HEK293 (cell line): ENCODE measurements around the gene ANXA8.
A peak's percentile ranks its signal among the peaks of the same experiment; 100 is the strongest.

ENCODE experiments used
- CTCF ChIA-PET: fragments of 350-600 bp; formaldehyde crosslinking; extraction: SDS; loops from one replicate; lab custom pipeline; 2021; ENCODE audit warnings: antibody characterized with exemption; lab: Yijun Ruan, JAX
- POLR2A ChIA-PET: fragments of 300-600 bp; formaldehyde crosslinking; extraction: SDS; loops from one replicate; lab custom pipeline; 2020; ENCODE audit warnings: antibody characterized with exemption, inconsistent platforms; lab: Yijun Ruan, JAX
- H3K27ac ChIP-seq: fragments of 200-500 bp; sonication (Bioruptor generic); 2 replicates; pipeline ENCODE4 v1.5.1; 2014; ENCODE audit warnings: low read depth, low read length, control low read depth, inconsistent platforms; ENCODE audit errors: extremely low read depth
- H3K36me3 ChIP-seq, 2 experiments: fragments of 200-500 bp in 1 of 2; sonication (Bioruptor generic) in 1 of 2; 1 replicate in 1 of 2; 2 replicates in 1 of 2; pipeline ENCODE4 v1.5.1; 2014 to 2017; ENCODE audit warnings: inconsistent platforms in 2 of 2, low read length in 2 of 2; ENCODE audit not compliant: control insufficient read depth in 2 of 2, insufficient read depth in 1 of 2
- H3K4me1 ChIP-seq: fragments of 200-500 bp; sonication (Bioruptor generic); 2 replicates; pipeline ENCODE4 v1.5.1; 2014; ENCODE audit warnings: mild to moderate bottlenecking, low read length, inconsistent platforms; ENCODE audit not compliant: control insufficient read depth, insufficient read depth
- H3K4me3 ChIP-seq: 2 replicates; pipeline ENCODE4 v1.5.1; 2011; ENCODE audit warnings: low read depth, mild to moderate bottlenecking, control low read depth, low read length, moderate library complexity
- H3K9me3 ChIP-seq: fragments of 200-500 bp; sonication (Bioruptor generic); 2 replicates; pipeline ENCODE4 v1.5.1; 2014; ENCODE audit warnings: low read depth, low read length, inconsistent platforms; ENCODE audit not compliant: control insufficient read depth, insufficient read depth
- REPIN1 ChIP-seq: fragments of 450-650 bp; formaldehyde crosslinking; IDR thresholded peaks from 2 replicates; pipeline ENCODE4 v1.5.1; 2017; ENCODE audit warnings: missing biosample characterization, missing genetic modification characterization, low read depth
- TCF7L2 ChIP-seq: IDR thresholded peaks from 2 replicates; pipeline ENCODE4 v1.6.1; 2011; ENCODE audit warnings: low read depth, mild to moderate bottlenecking, inconsistent platforms, low read length, moderate library complexity, borderline replicate concordance
- ZBTB8A ChIP-seq: fragments of 450-650 bp; formaldehyde crosslinking; IDR thresholded peaks from 2 replicates; pipeline ENCODE4 v1.5.1; 2016; ENCODE audit warnings: missing biosample characterization, missing genetic modification characterization
- ZFP3 ChIP-seq: fragments of 450-650 bp; formaldehyde crosslinking; IDR thresholded peaks from 2 replicates; pipeline ENCODE4 v1.5.1; 2016; ENCODE audit warnings: low read depth, missing biosample characterization, missing genetic modification characterization
- ZIC2 ChIP-seq: fragments of 450-650 bp; formaldehyde crosslinking; IDR thresholded peaks from 2 replicates; pipeline ENCODE4 v1.5.1; 2016; ENCODE audit warnings: missing biosample characterization, missing genetic modification characterization
- ZNF114 ChIP-seq: fragments of 450-650 bp; formaldehyde crosslinking; IDR thresholded peaks from 2 replicates; pipeline ENCODE4 v1.5.0; 2017; ENCODE audit warnings: missing biosample characterization, missing genetic modification characterization
- ZNF140 ChIP-seq: fragments of 450-650 bp; formaldehyde crosslinking; IDR thresholded peaks from 2 replicates; pipeline ENCODE4 v1.5.1; 2016; ENCODE audit warnings: missing biosample characterization, missing genetic modification characterization
- ZNF146 ChIP-seq: fragments of 450-650 bp; formaldehyde crosslinking; IDR thresholded peaks from 2 replicates; pipeline ENCODE4 v1.5.1; 2016; ENCODE audit warnings: missing biosample characterization, missing genetic modification characterization
- ZNF155 ChIP-seq: fragments of 450-650 bp; formaldehyde crosslinking; IDR thresholded peaks from 2 replicates; pipeline ENCODE4 v1.5.1; 2016; ENCODE audit warnings: missing biosample characterization, missing genetic modification characterization
- ZNF157 ChIP-seq: fragments of 450-650 bp; formaldehyde crosslinking; IDR thresholded peaks from 2 replicates; pipeline ENCODE4 v1.5.1; 2016; ENCODE audit warnings: missing biosample characterization, missing genetic modification characterization
- ZNF169 ChIP-seq: fragments of 450-650 bp; formaldehyde crosslinking; IDR thresholded peaks from 2 replicates; pipeline ENCODE4 v1.5.1; 2016; ENCODE audit warnings: missing biosample characterization, missing genetic modification characterization
- ZNF23 ChIP-seq: fragments of 450-650 bp; formaldehyde crosslinking; IDR thresholded peaks from 2 replicates; pipeline ENCODE4 v1.5.1; 2016; ENCODE audit warnings: missing biosample characterization, missing genetic modification characterization, borderline replicate concordance
- ZNF274 ChIP-seq, 2 experiments: fragments of 200-500 bp in 1 of 2; fragments of 450-650 bp in 1 of 2; sonication (Bioruptor generic) in 1 of 2; formaldehyde crosslinking in 1 of 2; IDR thresholded peaks; 2 replicates each; pipeline versions ENCODE4 v1.5.1 to v1.6.1; 2014 to 2016; ENCODE audit warnings: borderline replicate concordance in 1 of 2, inconsistent platforms in 1 of 2, low read length in 1 of 2, missing biosample characterization in 1 of 2, missing genetic modification characterization in 1 of 2
- ZNF350 ChIP-seq: fragments of 450-650 bp; formaldehyde crosslinking; IDR thresholded peaks from 2 replicates; pipeline ENCODE4 v1.5.0; 2017; ENCODE audit warnings: missing biosample characterization, mild to moderate bottlenecking, missing genetic modification characterization
- ZNF404 ChIP-seq: fragments of 450-650 bp; formaldehyde crosslinking; IDR thresholded peaks from 2 replicates; pipeline ENCODE4 v1.5.1; 2017; ENCODE audit warnings: missing biosample characterization, missing genetic modification characterization
- ZNF629 ChIP-seq: fragments of 450-650 bp; formaldehyde crosslinking; IDR thresholded peaks from 2 replicates; pipeline ENCODE4 v1.5.1; 2017; ENCODE audit warnings: missing biosample characterization, missing genetic modification characterization
- ZNF701 ChIP-seq: fragments of 450-650 bp; formaldehyde crosslinking; IDR thresholded peaks from 2 replicates; pipeline ENCODE4 v1.5.1; 2016; ENCODE audit warnings: missing biosample characterization, missing genetic modification characterization
- TF ChIP-seq, protein P1 (sequence below): fragments of 450-650 bp; formaldehyde crosslinking; IDR thresholded peaks from 2 replicates; pipeline ENCODE4 v1.5.1; 2016; ENCODE audit warnings: missing biosample characterization, missing genetic modification characterization
- TF ChIP-seq, protein P2 (sequence below): fragments of 450-650 bp; formaldehyde crosslinking; IDR thresholded peaks from 2 replicates; pipeline ENCODE4 v1.5.1; 2016; ENCODE audit warnings: missing biosample characterization, missing genetic modification characterization
- TF ChIP-seq, protein P3 (sequence below): fragments of 450-650 bp; formaldehyde crosslinking; conservative IDR thresholded peaks from 2 replicates; pipeline ENCODE4 v1.5.1; 2016; ENCODE audit warnings: low read depth, missing biosample characterization, missing genetic modification characterization
- TF ChIP-seq, protein P4 (sequence below): fragments of 450-650 bp; formaldehyde crosslinking; IDR thresholded peaks from 2 replicates; pipeline ENCODE4 v1.5.1; 2017; ENCODE audit warnings: missing biosample characterization, missing genetic modification characterization
- TF ChIP-seq, protein P5 (sequence below): fragments of 450-650 bp; formaldehyde crosslinking; IDR thresholded peaks from 2 replicates; pipeline ENCODE4 v1.5.1; 2017; ENCODE audit warnings: missing biosample characterization, missing genetic modification characterization
- TF ChIP-seq, protein P6 (sequence below): fragments of 450-650 bp; IDR thresholded peaks from 2 replicates; pipeline ENCODE4 v1.5.1; 2018; ENCODE audit warnings: missing biosample characterization, missing genetic modification characterization

Gene ANXA8

DNA sequence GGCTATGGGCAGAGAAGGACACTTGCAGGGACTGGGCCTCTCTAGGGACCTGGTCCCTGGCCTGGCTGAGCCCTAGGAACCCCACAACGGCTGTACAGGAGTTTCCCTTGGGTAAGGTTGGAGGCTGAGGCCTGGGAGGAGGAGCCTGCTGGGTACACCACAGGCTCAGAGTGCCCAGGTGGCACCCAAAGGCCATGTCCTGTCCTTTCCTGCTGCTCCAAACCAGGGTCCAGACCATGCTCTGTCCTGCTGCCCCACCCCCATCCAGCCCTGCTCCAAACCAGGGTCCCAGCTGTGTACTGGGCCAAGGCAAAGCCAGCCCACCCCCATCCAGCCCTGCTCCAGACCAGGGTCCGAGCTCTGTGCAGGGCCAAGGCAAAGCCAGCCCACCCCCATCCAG is 64.5 kb downstream of the ANXA8 start:
- CTCF ChIA-PET: no interaction called here

DNA sequence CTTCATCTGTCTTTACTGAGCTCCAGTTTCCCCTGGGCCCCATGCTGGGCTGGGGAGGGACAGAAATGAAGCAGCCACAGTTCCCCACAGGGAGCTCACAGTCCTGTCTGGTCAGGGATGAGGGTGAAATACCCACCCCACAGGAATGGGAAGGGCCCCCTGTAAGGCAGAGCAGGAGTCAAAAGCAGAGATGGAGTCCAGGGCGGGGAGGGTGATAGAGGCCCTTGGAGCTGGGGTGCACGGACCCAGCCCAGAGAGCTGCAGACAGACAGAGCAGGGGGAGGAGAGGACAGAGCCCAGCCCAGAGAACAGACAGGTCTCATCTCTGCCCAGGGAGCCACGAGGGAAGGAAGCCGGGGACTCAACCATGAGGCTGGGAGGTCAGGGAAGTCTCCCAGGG is 64.9 kb downstream of the ANXA8 start:
- TF ChIP-seq ZNF701 (tag by site-specific recombination) (no peak), ZNF23 (no peak), ZIC2 (tag by site-specific recombination) (0 out of 2 replicates have a peak, but pooled peaks have one; percentile 35)
- TF ChIP-seq, protein P1, sequence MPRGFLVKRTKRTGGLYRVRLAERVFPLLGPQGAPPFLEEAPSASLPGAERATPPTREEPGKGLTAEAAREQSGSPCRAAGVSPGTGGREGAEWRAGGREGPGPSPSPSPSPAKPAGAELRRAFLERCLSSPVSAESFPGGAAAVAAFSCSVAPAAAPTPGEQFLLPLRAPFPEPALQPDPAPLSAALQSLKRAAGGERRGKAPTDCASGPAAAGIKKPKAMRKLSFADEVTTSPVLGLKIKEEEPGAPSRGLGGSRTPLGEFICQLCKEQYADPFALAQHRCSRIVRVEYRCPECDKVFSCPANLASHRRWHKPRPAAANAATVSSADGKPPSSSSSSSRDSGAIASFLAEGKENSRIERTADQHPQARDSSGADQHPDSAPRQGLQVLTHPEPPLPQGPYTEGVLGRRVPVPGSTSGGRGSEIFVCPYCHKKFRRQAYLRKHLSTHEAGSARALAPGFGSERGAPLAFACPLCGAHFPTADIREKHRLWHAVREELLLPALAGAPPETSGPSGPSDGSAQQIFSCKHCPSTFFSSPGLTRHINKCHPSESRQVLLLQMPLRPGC (tag by site-specific recombination): no peak
- CTCF ChIA-PET: no interaction called here
- no peak overlapping the region for H3K4me3 ChIP-seq

More for the DNA sequence above, 64.5 kb downstream of the ANXA8 start:
- TF ChIP-seq ZNF114 (tag by site-specific recombination) (no peak), ZNF629 (tag by site-specific recombination) (no peak), ZNF155 (tag by site-specific recombination) (no peak), ZNF350 (tag by site-specific recombination) (no peak), ZIC2 (tag by site-specific recombination) (no peak), ZNF404 (tag by site-specific recombination) (no peak), ZBTB8A (tag by site-specific recombination) (no peak), REPIN1 (tag by site-specific recombination) (no peak), ZNF157 (tag by site-specific recombination) (no peak), ZNF140 (tag by site-specific recombination) (no peak), ZNF146 (tag by site-specific recombination) (no peak), ZNF274 (IDR thresholded peaks at IDR 0.05; ENCODE audit: low read length) (no peak), ZNF274 (tag by site-specific recombination; IDR thresholded peaks at IDR 0.05; ENCODE audit: borderline replicate concordance) (no peak), ZNF169 (tag by site-specific recombination) (no peak), ZFP3 (tag by site-specific recombination) (no peak), TCF7L2 (no peak)
- TF ChIP-seq, protein P2, sequence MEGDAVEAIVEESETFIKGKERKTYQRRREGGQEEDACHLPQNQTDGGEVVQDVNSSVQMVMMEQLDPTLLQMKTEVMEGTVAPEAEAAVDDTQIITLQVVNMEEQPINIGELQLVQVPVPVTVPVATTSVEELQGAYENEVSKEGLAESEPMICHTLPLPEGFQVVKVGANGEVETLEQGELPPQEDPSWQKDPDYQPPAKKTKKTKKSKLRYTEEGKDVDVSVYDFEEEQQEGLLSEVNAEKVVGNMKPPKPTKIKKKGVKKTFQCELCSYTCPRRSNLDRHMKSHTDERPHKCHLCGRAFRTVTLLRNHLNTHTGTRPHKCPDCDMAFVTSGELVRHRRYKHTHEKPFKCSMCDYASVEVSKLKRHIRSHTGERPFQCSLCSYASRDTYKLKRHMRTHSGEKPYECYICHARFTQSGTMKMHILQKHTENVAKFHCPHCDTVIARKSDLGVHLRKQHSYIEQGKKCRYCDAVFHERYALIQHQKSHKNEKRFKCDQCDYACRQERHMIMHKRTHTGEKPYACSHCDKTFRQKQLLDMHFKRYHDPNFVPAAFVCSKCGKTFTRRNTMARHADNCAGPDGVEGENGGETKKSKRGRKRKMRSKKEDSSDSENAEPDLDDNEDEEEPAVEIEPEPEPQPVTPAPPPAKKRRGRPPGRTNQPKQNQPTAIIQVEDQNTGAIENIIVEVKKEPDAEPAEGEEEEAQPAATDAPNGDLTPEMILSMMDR (tag by site-specific recombination): no peak
- TF ChIP-seq, protein P3, sequence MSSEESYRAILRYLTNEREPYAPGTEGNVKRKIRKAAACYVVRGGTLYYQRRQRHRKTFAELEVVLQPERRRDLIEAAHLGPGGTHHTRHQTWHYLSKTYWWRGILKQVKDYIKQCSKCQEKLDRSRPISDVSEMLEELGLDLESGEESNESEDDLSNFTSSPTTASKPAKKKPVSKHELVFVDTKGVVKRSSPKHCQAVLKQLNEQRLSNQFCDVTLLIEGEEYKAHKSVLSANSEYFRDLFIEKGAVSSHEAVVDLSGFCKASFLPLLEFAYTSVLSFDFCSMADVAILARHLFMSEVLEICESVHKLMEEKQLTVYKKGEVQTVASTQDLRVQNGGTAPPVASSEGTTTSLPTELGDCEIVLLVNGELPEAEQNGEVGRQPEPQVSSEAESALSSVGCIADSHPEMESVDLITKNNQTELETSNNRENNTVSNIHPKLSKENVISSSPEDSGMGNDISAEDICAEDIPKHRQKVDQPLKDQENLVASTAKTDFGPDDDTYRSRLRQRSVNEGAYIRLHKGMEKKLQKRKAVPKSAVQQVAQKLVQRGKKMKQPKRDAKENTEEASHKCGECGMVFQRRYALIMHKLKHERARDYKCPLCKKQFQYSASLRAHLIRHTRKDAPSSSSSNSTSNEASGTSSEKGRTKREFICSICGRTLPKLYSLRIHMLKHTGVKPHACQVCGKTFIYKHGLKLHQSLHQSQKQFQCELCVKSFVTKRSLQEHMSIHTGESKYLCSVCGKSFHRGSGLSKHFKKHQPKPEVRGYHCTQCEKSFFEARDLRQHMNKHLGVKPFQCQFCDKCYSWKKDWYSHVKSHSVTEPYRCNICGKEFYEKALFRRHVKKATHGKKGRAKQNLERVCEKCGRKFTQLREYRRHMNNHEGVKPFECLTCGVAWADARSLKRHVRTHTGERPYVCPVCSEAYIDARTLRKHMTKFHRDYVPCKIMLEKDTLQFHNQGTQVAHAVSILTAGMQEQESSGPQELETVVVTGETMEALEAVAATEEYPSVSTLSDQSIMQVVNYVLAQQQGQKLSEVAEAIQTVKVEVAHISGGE (tag by site-specific recombination): no peak
- TF ChIP-seq, protein P4, sequence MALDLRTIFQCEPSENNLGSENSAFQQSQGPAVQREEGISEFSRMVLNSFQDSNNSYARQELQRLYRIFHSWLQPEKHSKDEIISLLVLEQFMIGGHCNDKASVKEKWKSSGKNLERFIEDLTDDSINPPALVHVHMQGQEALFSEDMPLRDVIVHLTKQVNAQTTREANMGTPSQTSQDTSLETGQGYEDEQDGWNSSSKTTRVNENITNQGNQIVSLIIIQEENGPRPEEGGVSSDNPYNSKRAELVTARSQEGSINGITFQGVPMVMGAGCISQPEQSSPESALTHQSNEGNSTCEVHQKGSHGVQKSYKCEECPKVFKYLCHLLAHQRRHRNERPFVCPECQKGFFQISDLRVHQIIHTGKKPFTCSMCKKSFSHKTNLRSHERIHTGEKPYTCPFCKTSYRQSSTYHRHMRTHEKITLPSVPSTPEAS: no peak
- TF ChIP-seq, protein P5, sequence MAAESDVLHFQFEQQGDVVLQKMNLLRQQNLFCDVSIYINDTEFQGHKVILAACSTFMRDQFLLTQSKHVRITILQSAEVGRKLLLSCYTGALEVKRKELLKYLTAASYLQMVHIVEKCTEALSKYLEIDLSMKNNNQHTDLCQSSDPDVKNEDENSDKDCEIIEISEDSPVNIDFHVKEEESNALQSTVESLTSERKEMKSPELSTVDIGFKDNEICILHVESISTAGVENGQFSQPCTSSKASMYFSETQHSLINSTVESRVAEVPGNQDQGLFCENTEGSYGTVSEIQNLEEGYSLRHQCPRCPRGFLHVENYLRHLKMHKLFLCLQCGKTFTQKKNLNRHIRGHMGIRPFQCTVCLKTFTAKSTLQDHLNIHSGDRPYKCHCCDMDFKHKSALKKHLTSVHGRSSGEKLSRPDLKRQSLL (tag by site-specific recombination): no peak
- TF ChIP-seq, protein P6, sequence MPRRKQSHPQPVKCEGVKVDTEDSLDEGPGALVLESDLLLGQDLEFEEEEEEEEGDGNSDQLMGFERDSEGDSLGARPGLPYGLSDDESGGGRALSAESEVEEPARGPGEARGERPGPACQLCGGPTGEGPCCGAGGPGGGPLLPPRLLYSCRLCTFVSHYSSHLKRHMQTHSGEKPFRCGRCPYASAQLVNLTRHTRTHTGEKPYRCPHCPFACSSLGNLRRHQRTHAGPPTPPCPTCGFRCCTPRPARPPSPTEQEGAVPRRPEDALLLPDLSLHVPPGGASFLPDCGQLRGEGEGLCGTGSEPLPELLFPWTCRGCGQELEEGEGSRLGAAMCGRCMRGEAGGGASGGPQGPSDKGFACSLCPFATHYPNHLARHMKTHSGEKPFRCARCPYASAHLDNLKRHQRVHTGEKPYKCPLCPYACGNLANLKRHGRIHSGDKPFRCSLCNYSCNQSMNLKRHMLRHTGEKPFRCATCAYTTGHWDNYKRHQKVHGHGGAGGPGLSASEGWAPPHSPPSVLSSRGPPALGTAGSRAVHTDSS: no peak
- POLR2A ChIA-PET: no interaction called here
- no peak overlapping the region for H3K27ac ChIP-seq
- H3K9me3 ChIP-seq: no peaks in the 10 kb centered on the region
- no peaks in the 10 kb centered on the region for H3K4me1 ChIP-seq
- H3K4me3 ChIP-seq: no peak overlapping the region
- no peaks in the 10 kb centered on the region for H3K36me3 ChIP-seq

More for the DNA sequence above, 64.9 kb downstream of the ANXA8 start:
- no peaks in the 10 kb centered on the region for H3K36me3 ChIP-seq
- no peaks in the 10 kb centered on the region for H3K4me1 ChIP-seq
- H3K9me3 ChIP-seq: no peaks in the 10 kb centered on the region
- POLR2A ChIA-PET: interaction anchor here (0.7 kb wide), 1 partner anchor 68 kb away, joined by 3 read pairs; no protein-coding TSS in a partner anchor
- no peak overlapping the region for H3K27ac ChIP-seq
